Measurements from ENCODE around the gene NEXN.

Gene NEXN

GRCh38 chr1:77925518-77925917 is 37.1 kb downstream of the NEXN start:
- Histone ChIP-seq H3K36me3 (ENCODE audit: insufficient read depth, low read length) (no peaks in the 10 kb centered on the region), H3K4me1 (ENCODE audit: insufficient read depth, low read length) (no peaks in the 10 kb centered on the region), H3K9me3 (ENCODE audit: low read length) (no peaks in the 10 kb centered on the region), H3K27me3 (ENCODE audit: insufficient read depth, low read length) (no peaks in the 10 kb centered on the region), H2AFZ (ENCODE audit: low read depth, low read length) (no peak overlapping the region), H3K4me3 (ENCODE audit: low read length) (no peak overlapping the region)

- no peaks in the 10 kb centered on the region for H3K36me3 ChIP-seq (ENCODE audit: insufficient read depth, low read length)
- H3K4me3 ChIP-seq (ENCODE audit: low read length) = no peak overlapping the region
- no peaks in the 10 kb centered on the region for H3K4me1 ChIP-seq (ENCODE audit: insufficient read depth, low read length)
- no peaks in the 10 kb centered on the region for H3K27me3 ChIP-seq (ENCODE audit: insufficient read depth, low read length)
- no peaks in the 10 kb centered on the region for H3K9me3 ChIP-seq (ENCODE audit: low read length)
- no peak overlapping the region for H2AFZ ChIP-seq (ENCODE audit: low read depth, low read length)
Measured at GRCh38 chr1:77925956-77926355, 37.5 kb downstream of the NEXN start.

- Histone ChIP-seq H2AFZ (ENCODE audit: low read depth, low read length) (no peak overlapping the region), H3K9me3 (ENCODE audit: low read length) (no peaks in the 10 kb centered on the region), H3K4me1 (ENCODE audit: insufficient read depth, low read length) (no peaks in the 10 kb centered on the region), H3K36me3 (ENCODE audit: insufficient read depth, low read length) (no peaks in the 10 kb centered on the region), H3K27me3 (ENCODE audit: insufficient read depth, low read length) (no peaks in the 10 kb centered on the region), H3K4me3 (ENCODE audit: low read length) (no peak overlapping the region)
Measured at GRCh38 chr1:77926561-77927357, 38.3 kb downstream of the NEXN start.

DNA sequence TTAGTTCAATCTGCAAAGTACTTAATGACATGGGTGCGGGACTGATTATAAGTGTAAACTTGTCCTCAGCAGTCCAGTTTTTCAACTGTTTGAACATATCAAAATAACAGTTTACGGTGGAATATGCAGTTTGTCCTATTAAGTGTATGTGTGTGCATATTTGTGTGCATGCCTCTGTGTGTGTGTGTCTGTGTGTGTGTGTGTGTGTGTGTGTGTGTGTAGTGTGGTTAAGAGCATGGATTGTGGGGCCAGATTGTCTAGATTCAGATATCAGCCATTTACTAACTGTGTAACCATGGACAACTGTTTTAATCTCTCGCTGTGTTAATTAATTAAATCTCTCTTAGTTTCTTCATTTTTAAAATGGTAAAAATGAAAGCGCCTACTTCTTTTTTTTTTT is 39.0 kb downstream of the NEXN start:
- no peaks in the 10 kb centered on the region for H3K4me1 ChIP-seq (ENCODE audit: insufficient read depth, low read length)
- H3K9me3 ChIP-seq (ENCODE audit: low read length) = no peaks in the 10 kb centered on the region
- no peak overlapping the region for H3K4me3 ChIP-seq (ENCODE audit: low read length)
- no peak overlapping the region for H2AFZ ChIP-seq (ENCODE audit: low read depth, low read length)
- no peaks in the 10 kb centered on the region for H3K27me3 ChIP-seq (ENCODE audit: insufficient read depth, low read length)
- H3K36me3 ChIP-seq (ENCODE audit: insufficient read depth, low read length) = no peaks in the 10 kb centered on the region

GRCh38 chr1:77929806-77930205 is 41.4 kb downstream of the NEXN start:
- Histone ChIP-seq H3K27me3 (ENCODE audit: insufficient read depth, low read length) (no peaks in the 10 kb centered on the region), H3K9me3 (ENCODE audit: low read length) (no peaks in the 10 kb centered on the region), H3K36me3 (ENCODE audit: insufficient read depth, low read length) (no peaks in the 10 kb centered on the region), H3K4me1 (ENCODE audit: insufficient read depth, low read length) (no peaks in the 10 kb centered on the region), H3K4me3 (ENCODE audit: low read length) (no peak overlapping the region), H2AFZ (ENCODE audit: low read depth, low read length) (no peak overlapping the region)

DNA sequence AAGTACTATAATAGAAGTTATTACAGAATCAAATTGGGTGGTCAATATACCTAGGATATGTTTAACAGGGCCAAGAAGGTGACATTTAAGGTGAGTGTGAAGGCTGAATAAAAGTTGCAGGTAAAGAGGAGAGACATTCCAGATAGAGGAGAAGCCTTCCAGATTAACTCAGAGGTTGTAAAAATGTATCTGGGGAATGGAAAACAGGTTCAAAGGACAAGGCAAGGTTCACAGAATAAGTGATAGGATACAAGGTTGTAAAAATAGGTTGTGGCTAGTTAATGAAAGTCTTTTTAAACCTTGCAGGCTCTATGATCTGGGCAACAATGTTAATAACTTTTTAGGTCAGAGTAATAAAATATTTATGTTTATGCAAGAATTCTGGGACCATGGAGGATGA is 50.2 kb downstream of the NEXN start:
- no peaks in the 10 kb centered on the region for H3K27me3 ChIP-seq (ENCODE audit: insufficient read depth, low read length)

DNA sequence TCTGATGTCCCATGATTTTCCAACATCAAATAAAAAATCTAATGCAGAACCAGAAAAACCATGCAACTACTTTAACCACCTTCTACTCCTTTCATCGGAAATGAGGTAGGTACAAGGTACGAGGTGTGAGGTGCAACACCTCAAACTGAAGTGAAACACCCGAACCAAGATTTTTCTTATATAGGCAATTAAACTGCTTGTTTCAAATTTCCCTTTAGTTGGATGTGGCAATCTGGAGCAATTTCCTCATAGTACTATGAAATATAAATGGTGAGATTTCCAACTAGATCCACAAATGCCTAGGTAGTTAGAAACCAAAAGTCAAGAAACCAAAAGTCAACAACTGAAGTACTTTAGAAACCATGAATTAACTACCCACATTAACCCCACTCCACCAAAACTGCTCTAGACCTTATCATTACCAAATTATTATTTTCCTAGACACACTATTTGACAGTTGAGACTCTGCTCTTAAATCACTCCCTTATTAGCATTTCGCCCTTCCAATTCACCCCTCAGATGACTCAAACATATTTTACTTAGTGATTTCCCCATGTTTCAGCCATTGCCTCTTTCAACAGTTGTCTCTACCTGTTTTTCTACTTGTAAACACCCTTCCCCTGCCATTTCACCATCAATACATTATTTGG is 52.6 kb downstream of the NEXN start:
- Histone ChIP-seq H3K4me3 (ENCODE audit: low read length) (no peak overlapping the region), H2AFZ (ENCODE audit: low read depth, low read length) (no peak overlapping the region), H3K9me3 (ENCODE audit: low read length) (no peaks in the 10 kb centered on the region), H3K36me3 (ENCODE audit: insufficient read depth, low read length) (peaks cover 47% of the 10 kb centered on the region), H3K4me1 (ENCODE audit: insufficient read depth, low read length) (no peaks in the 10 kb centered on the region), H3K27me3 (ENCODE audit: insufficient read depth, low read length) (no peaks in the 10 kb centered on the region)

More for the DNA sequence above, 50.2 kb downstream of the NEXN start:
- H3K4me1 ChIP-seq (ENCODE audit: insufficient read depth, low read length) = no peaks in the 10 kb centered on the region
- H3K9me3 ChIP-seq (ENCODE audit: low read length) = no peaks in the 10 kb centered on the region
- H3K36me3 ChIP-seq (ENCODE audit: insufficient read depth, low read length) = peaks cover 24% of the 10 kb centered on the region
- H3K4me3 ChIP-seq (ENCODE audit: low read length) = no peak overlapping the region
- H2AFZ ChIP-seq (ENCODE audit: low read depth, low read length) = no peak overlapping the region

DNA sequence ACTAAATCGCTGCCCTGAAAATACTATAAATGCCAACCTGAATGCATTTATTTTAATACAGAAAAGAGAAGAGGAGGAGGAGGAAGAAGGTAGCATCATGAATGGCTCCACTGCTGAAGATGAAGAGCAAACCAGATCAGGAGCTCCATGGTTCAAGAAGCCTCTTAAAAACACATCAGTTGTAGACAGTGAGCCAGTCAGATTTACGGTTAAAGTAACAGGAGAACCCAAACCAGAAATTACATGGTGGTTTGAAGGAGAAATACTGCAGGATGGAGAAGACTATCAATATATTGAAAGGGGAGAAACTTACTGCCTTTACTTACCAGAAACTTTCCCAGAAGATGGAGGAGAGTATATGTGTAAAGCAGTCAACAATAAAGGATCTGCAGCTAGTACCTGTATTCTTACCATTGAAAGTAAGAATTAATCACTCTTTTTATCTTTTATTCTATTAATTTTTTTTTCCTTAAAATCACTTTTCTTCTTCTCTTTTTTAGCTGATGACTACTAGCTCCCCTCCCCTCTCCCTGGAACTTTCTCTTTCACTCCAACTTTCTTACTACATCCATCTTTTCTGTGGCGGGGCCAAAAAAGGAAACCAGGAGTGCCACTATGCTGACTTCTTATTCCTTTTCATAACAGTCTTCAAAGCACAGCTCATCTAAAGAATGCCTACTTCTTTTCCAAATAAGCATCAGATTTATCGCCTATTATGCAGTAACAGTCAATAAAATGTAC is 54.1 kb downstream of the NEXN start:
- no peak overlapping the region for H2AFZ ChIP-seq (ENCODE audit: low read depth, low read length)
- no peaks in the 10 kb centered on the region for H3K27me3 ChIP-seq (ENCODE audit: insufficient read depth, low read length)
- no peak overlapping the region for H3K4me3 ChIP-seq (ENCODE audit: low read length)
- no peaks in the 10 kb centered on the region for H3K4me1 ChIP-seq (ENCODE audit: insufficient read depth, low read length)
- no peaks in the 10 kb centered on the region for H3K9me3 ChIP-seq (ENCODE audit: low read length)
- H3K36me3 ChIP-seq (ENCODE audit: insufficient read depth, low read length) = peaks cover 62% of the 10 kb centered on the region

GRCh38 chr1:77945345-77945744 is 56.9 kb downstream of the NEXN start:
- Histone ChIP-seq H3K36me3 (ENCODE audit: insufficient read depth, low read length) (peaks cover 88% of the 10 kb centered on the region), H3K4me3 (ENCODE audit: low read length) (no peak overlapping the region), H3K27me3 (ENCODE audit: insufficient read depth, low read length) (no peaks in the 10 kb centered on the region), H3K4me1 (ENCODE audit: insufficient read depth, low read length) (no peaks in the 10 kb centered on the region), H2AFZ (ENCODE audit: low read depth, low read length) (no peak overlapping the region), H3K9me3 (ENCODE audit: low read length) (no peaks in the 10 kb centered on the region)

- H3K4me1 ChIP-seq (ENCODE audit: insufficient read depth, low read length) = no peaks in the 10 kb centered on the region
- H2AFZ ChIP-seq (ENCODE audit: low read depth, low read length) = no peak overlapping the region
- peaks cover 93% of the 10 kb centered on the region for H3K36me3 ChIP-seq (ENCODE audit: insufficient read depth, low read length)
- H3K9me3 ChIP-seq (ENCODE audit: low read length) = no peaks in the 10 kb centered on the region
- H3K4me3 ChIP-seq (ENCODE audit: low read length) = no peak overlapping the region
- no peaks in the 10 kb centered on the region for H3K27me3 ChIP-seq (ENCODE audit: insufficient read depth, low read length)
Measured at GRCh38 chr1:77948841-77949424, 60.5 kb downstream of the NEXN start.

- Histone ChIP-seq H3K9me3 (ENCODE audit: low read length) (no peaks in the 10 kb centered on the region), H3K4me1 (ENCODE audit: insufficient read depth, low read length) (no peaks in the 10 kb centered on the region), H3K4me3 (ENCODE audit: low read length) (no peak overlapping the region), H2AFZ (ENCODE audit: low read depth, low read length) (no peak overlapping the region), H3K27me3 (ENCODE audit: insufficient read depth, low read length) (no peaks in the 10 kb centered on the region), H3K36me3 (ENCODE audit: insufficient read depth, low read length) (peaks cover 92% of the 10 kb centered on the region)
Measured at GRCh38 chr1:77950873-77951272, 62.4 kb downstream of the NEXN start.

- peaks cover 92% of the 10 kb centered on the region for H3K36me3 ChIP-seq (ENCODE audit: insufficient read depth, low read length)
- no peaks in the 10 kb centered on the region for H3K9me3 ChIP-seq (ENCODE audit: low read length)
- no peak overlapping the region for H2AFZ ChIP-seq (ENCODE audit: low read depth, low read length)
- no peaks in the 10 kb centered on the region for H3K27me3 ChIP-seq (ENCODE audit: insufficient read depth, low read length)
- no peaks in the 10 kb centered on the region for H3K4me1 ChIP-seq (ENCODE audit: insufficient read depth, low read length)
- no peak overlapping the region for H3K4me3 ChIP-seq (ENCODE audit: low read length)
Measured at GRCh38 chr1:77951328-77951727, 62.9 kb downstream of the NEXN start.

- peaks cover 91% of the 10 kb centered on the region for H3K36me3 ChIP-seq (ENCODE audit: insufficient read depth, low read length)
- no peak overlapping the region for H3K4me3 ChIP-seq (ENCODE audit: low read length)
- H2AFZ ChIP-seq (ENCODE audit: low read depth, low read length) = no peak overlapping the region
- H3K9me3 ChIP-seq (ENCODE audit: low read length) = no peaks in the 10 kb centered on the region
- H3K4me1 ChIP-seq (ENCODE audit: insufficient read depth, low read length) = no peaks in the 10 kb centered on the region
- no peaks in the 10 kb centered on the region for H3K27me3 ChIP-seq (ENCODE audit: insufficient read depth, low read length)
Measured at GRCh38 chr1:77953907-77954306, 65.5 kb downstream of the NEXN start.
